ENCODE data around the gene SPINK8. TPM values are rescaled to one million over a fixed set of nuclear protein-coding genes. Genes with fewer than 3 reads are reported as not detected.
"Not testable (repeated sequence)": the region's sequence is repeated elsewhere in the genome, so short reads cannot be mapped to it uniquely, and the experiment has no call there.

Gene SPINK8
- total RNA-seq, 4 donors from 2014 or later, result not detected

- no peak for TF ChIP-seq EP300 (IDR thresholded peaks at IDR 0.05; ENCODE audit: low read depth)
- no peak for TF ChIP-seq POLR2AphosphoS5 (IDR thresholded peaks at IDR 0.05)
- no peak for TF ChIP-seq POLR2A (IDR thresholded peaks at IDR 0.05)
- in situ Hi-C loops (cut with MboI; ENCODE audit: low pct_ligation_motif_present in 1 of 4, low pct_unique_long_range_greater_than_20kb in 1 of 4, low sequenced_read_pairs in 3 of 4) (no loop called here), intact Hi-C loops (cut with DNase I; ENCODE audit: low total_unique reads) (no loop called here)
- H3K4me1 ChIP-seq, result peaks cover 0 to 10% (median 6%) of the 10 kb centered on the region in 4 donors
- H3K27me3 ChIP-seq, result no peaks in the 10 kb centered on the region
- H3K27ac ChIP-seq, result no peak overlapping the region
- WGBS, 2 donors (ENCODE audit: low coverage in 1 of 2), result 43 to 60% methylated on average over 1 of the region's 1 CpG
- DNase-seq, result no peak
- no peaks in the 10 kb centered on the region for H3K9me3 ChIP-seq
- no peak overlapping the region for H3K4me3 ChIP-seq
- no peaks in the 10 kb centered on the region for H3K36me3 ChIP-seq
These were observed 11.5 kb upstream of the SPINK8 start for GRCh38 chr3:48344867-48345507.

GRCh38 chr3:48343432-48343831, 10.0 kb upstream of the SPINK8 start:
- Histone ChIP-seq H3K27me3 (no peaks in the 10 kb centered on the region), H3K27ac (no peak overlapping the region), H3K4me3 (no peak overlapping the region), H3K4me1 (peaks cover 0 to 10% (median 6%) of the 10 kb centered on the region in 4 donors), H3K36me3 (no peaks in the 10 kb centered on the region), H3K9me3 (no peaks in the 10 kb centered on the region)
- DNase-seq, result no peak
- 77 to 94% methylated on average over 8 of the region's 8 CpGs for WGBS, 2 donors (ENCODE audit: low coverage in 1 of 2)
- TF ChIP-seq EP300 (IDR thresholded peaks at IDR 0.05; ENCODE audit: low read depth) (no peak), POLR2AphosphoS5 (IDR thresholded peaks at IDR 0.05) (no peak)
- intact Hi-C loops (cut with DNase I; ENCODE audit: low total_unique reads), result no loop called here
- in situ Hi-C loops (cut with MboI; ENCODE audit: low pct_ligation_motif_present in 1 of 4, low pct_unique_long_range_greater_than_20kb in 1 of 4, low sequenced_read_pairs in 3 of 4), result no loop called here

- H3K4me3 ChIP-seq, result no peak overlapping the region
- H3K9me3 ChIP-seq, result no peaks in the 10 kb centered on the region
- no peak overlapping the region for H3K27ac ChIP-seq
- WGBS, 2 donors (ENCODE audit: low coverage in 1 of 2), result 28 to 47% methylated on average over 3 to 4 of the region's 4 CpGs
- in situ Hi-C loops (cut with MboI; ENCODE audit: low pct_ligation_motif_present in 1 of 4, low pct_unique_long_range_greater_than_20kb in 1 of 4, low sequenced_read_pairs in 3 of 4), result no loop called here
- H3K4me1 ChIP-seq, result peaks cover 0 to 11% (median 8%) of the 10 kb centered on the region in 4 donors
- intact Hi-C loops (cut with DNase I; ENCODE audit: low total_unique reads), result no loop called here
- H3K36me3 ChIP-seq, result no peaks in the 10 kb centered on the region
- no peak for TF ChIP-seq POLR2A (IDR thresholded peaks at IDR 0.05)
- no peak for TF ChIP-seq POLR2AphosphoS5 (IDR thresholded peaks at IDR 0.05)
- TF ChIP-seq CTCF (IDR thresholded peaks at IDR 0.05), result no peak
- TF ChIP-seq EP300 (IDR thresholded peaks at IDR 0.05; ENCODE audit: low read depth), result no peak
- no peak for DNase-seq
- H3K27me3 ChIP-seq, result no peaks in the 10 kb centered on the region
These were observed 5.2 kb upstream of the SPINK8 start for GRCh38 chr3:48338635-48339034.

GRCh38 chr3:48337536-48337935, 4.1 kb upstream of the SPINK8 start:
- H3K4me3 ChIP-seq; H3K27me3 ChIP-seq; H3K27ac ChIP-seq; H3K36me3 ChIP-seq; H3K9me3 ChIP-seq; in situ Hi-C loops (cut with MboI; ENCODE audit: low pct_ligation_motif_present in 1 of 4, low pct_unique_long_range_greater_than_20kb in 1 of 4, low sequenced_read_pairs in 3 of 4); intact Hi-C loops (cut with DNase I; ENCODE audit: low total_unique reads); DNase-seq: not testable (repeated sequence)
- WGBS, 2 donors (ENCODE audit: low coverage in 1 of 2), result 70 to 90% methylated on average over 2 to 5 of the region's 5 CpGs
- H3K4me1 ChIP-seq, result peaks cover 0 to 12% (median 7%) of the 10 kb centered on the region in 4 donors

- peak; percentile 9 for DNase-seq
These were observed 1.8 kb upstream of the SPINK8 start for GRCh38 chr3:48335286-48335685.

GRCh38 chr3:48334605-48335004, 1.1 kb upstream of the SPINK8 start:
- TF ChIP-seq CTCF (IDR thresholded peaks at IDR 0.05) (no peak), POLR2AphosphoS5 (IDR thresholded peaks at IDR 0.05) (no peak), EP300 (IDR thresholded peaks at IDR 0.05; ENCODE audit: low read depth) (no peak), POLR2A (IDR thresholded peaks at IDR 0.05) (no peak)
- peaks cover 0 to 6% (median 0%) of the 10 kb centered on the region in 4 donors for H3K4me1 ChIP-seq
- DNase-seq, result no peak
- WGBS, 2 donors (ENCODE audit: low coverage in 1 of 2), result 71 to 88% methylated on average over 3 of the region's 3 CpGs
- in situ Hi-C loops (cut with MboI; ENCODE audit: low pct_ligation_motif_present in 1 of 4, low pct_unique_long_range_greater_than_20kb in 1 of 4, low sequenced_read_pairs in 3 of 4), result no loop called here
- intact Hi-C loops (cut with DNase I; ENCODE audit: low total_unique reads), result no loop called here
- no peaks in the 10 kb centered on the region for H3K27me3 ChIP-seq
- no peak overlapping the region for H3K27ac ChIP-seq
- H3K4me3 ChIP-seq, result no peak overlapping the region
- no peaks in the 10 kb centered on the region for H3K9me3 ChIP-seq
- no peaks in the 10 kb centered on the region for H3K36me3 ChIP-seq

More at GRCh38 chr3:48335286-48335685, 1.8 kb upstream of the SPINK8 start:
- H3K27me3 ChIP-seq; H3K27ac ChIP-seq; in situ Hi-C loops (cut with MboI; ENCODE audit: low pct_ligation_motif_present in 1 of 4, low pct_unique_long_range_greater_than_20kb in 1 of 4, low sequenced_read_pairs in 3 of 4); H3K36me3 ChIP-seq; intact Hi-C loops (cut with DNase I; ENCODE audit: low total_unique reads); H3K9me3 ChIP-seq; H3K4me3 ChIP-seq; H3K4me1 ChIP-seq: not testable (repeated sequence)
- 78% methylated on average over 9 of the region's 9 CpGs; no CpG with 5 or more reads in 1 of the 2 donors for WGBS, 2 donors (ENCODE audit: low coverage in 1 of 2)

GRCh38 chr3:48331706-48332435, 1.6 kb downstream of the SPINK8 start:
- H3K9me3 ChIP-seq; H3K36me3 ChIP-seq; H3K4me1 ChIP-seq; DNase-seq; H3K27ac ChIP-seq; H3K4me3 ChIP-seq; intact Hi-C loops (cut with DNase I; ENCODE audit: low total_unique reads); in situ Hi-C loops (cut with MboI; ENCODE audit: low pct_ligation_motif_present in 1 of 4, low pct_unique_long_range_greater_than_20kb in 1 of 4, low sequenced_read_pairs in 3 of 4); H3K27me3 ChIP-seq: not testable (repeated sequence)
- 86 to 100% methylated on average over 1 to 10 of the region's 10 CpGs for WGBS, 2 donors (ENCODE audit: low coverage in 1 of 2)

All from transverse colon (tissue), 4 donors.